Activated gamma-delta T cell treated with anti-CD3 and anti-CD28 coated beads, Interleukin-2, amount 50 U/mL, for 16 hours (primary cell): ENCODE data around the gene LARP4.
"Not testable (repeated sequence)": the region's sequence is repeated elsewhere in the genome, so short reads cannot be mapped to it uniquely, and the experiment has no call there.

Experiments
- DNase-seq: peaks from one replicate; pipeline ENCODE4 v3.0.0-alpha.2; 2020; ENCODE audit warnings: low read depth

Gene LARP4

GRCh38 chr12:50400638-50401499 lies at the start of gene LARP4:
Gene LARP4 (plus strand): TSS chr12:50400885. CDS start chr12:50401011, 126 bp downstream.
- peak; percentile 84 for DNase-seq

GRCh38 chr12:50351120-50352043 lies 49.3 kb upstream of the LARP4 start:
- no peak for DNase-seq

GRCh38 chr12:50353404-50353803 lies 47.3 kb upstream of the LARP4 start:
- no peak for DNase-seq

GRCh38 chr12:50353869-50354593 lies 46.7 kb upstream of the LARP4 start:
- DNase-seq: no peak

GRCh38 chr12:50354908-50355307 lies 45.8 kb upstream of the LARP4 start:
- no peak for DNase-seq

- no peak for DNase-seq
Measured at GRCh38 chr12:50355365-50355764, 45.3 kb upstream of the LARP4 start.

GRCh38 chr12:50362671-50363070 lies 38.0 kb upstream of the LARP4 start:
- DNase-seq: no peak

- no peak for DNase-seq
Measured at GRCh38 chr12:50363141-50363540, 37.5 kb upstream of the LARP4 start.

- no peak for DNase-seq
Measured at GRCh38 chr12:50365709-50366406, 34.8 kb upstream of the LARP4 start.

- DNase-seq: not testable (repeated sequence)
Measured at GRCh38 chr12:50370672-50371071, 30.0 kb upstream of the LARP4 start.

- no peak for DNase-seq
Measured at GRCh38 chr12:50375802-50376201, 24.9 kb upstream of the LARP4 start.

GRCh38 chr12:50380761-50381325 lies 19.8 kb upstream of the LARP4 start:
- DNase-seq: no peak

- no peak for DNase-seq
Measured at GRCh38 chr12:50387487-50387886, 13.2 kb upstream of the LARP4 start.

GRCh38 chr12:50387972-50388478 lies 12.7 kb upstream of the LARP4 start:
- no peak for DNase-seq

GRCh38 chr12:50388793-50389192 lies 11.9 kb upstream of the LARP4 start:
- not testable (repeated sequence) for DNase-seq

GRCh38 chr12:50390316-50390741 lies 10.4 kb upstream of the LARP4 start:
- no peak for DNase-seq

- no peak for DNase-seq
Measured at GRCh38 chr12:50394469-50395029, 6.1 kb upstream of the LARP4 start.

- DNase-seq: no peak
Measured at GRCh38 chr12:50397117-50397650, 3.5 kb upstream of the LARP4 start.

GRCh38 chr12:50398931-50399330 lies 1.8 kb upstream of the LARP4 start:
- no peak for DNase-seq

GRCh38 chr12:50400104-50400637 lies 514 bp upstream of the LARP4 start:
- no peak for DNase-seq
